NCI-H2107 (cell line): ENCODE results near the gene SRRM4.
"Not testable (repeated sequence)": the region's sequence is repeated elsewhere in the genome, so short reads cannot be mapped to it uniquely, and the experiment has no call there.

Source experiments
- DNase-seq: peaks from one replicate; lab custom pipeline; 2025; lab: John Stamatoyannopoulos, UW

Gene SRRM4, protein sequence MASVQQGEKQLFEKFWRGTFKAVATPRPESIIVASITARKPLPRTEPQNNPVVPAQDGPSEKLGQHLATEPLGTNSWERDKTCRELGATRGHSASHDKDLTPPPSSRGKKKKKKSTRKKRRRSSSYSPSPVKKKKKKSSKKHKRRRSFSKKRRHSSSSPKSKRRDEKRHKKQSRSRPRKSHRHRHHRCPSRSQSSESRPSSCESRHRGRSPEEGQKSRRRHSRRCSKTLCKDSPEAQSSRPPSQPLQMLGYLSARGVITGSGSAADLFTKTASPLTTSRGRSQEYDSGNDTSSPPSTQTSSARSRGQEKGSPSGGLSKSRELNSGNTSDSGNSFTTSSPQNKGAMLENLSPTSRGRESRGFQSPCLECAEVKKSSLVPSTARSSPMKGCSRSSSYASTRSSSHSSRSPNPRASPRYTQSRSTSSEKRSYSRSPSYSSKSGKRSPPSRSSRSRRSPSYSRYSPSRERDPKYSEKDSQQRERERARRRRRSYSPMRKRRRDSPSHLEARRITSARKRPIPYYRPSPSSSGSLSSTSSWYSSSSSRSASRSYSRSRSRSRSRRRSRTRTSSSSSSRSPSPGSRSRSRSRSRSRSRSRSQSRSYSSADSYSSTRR

DNA sequence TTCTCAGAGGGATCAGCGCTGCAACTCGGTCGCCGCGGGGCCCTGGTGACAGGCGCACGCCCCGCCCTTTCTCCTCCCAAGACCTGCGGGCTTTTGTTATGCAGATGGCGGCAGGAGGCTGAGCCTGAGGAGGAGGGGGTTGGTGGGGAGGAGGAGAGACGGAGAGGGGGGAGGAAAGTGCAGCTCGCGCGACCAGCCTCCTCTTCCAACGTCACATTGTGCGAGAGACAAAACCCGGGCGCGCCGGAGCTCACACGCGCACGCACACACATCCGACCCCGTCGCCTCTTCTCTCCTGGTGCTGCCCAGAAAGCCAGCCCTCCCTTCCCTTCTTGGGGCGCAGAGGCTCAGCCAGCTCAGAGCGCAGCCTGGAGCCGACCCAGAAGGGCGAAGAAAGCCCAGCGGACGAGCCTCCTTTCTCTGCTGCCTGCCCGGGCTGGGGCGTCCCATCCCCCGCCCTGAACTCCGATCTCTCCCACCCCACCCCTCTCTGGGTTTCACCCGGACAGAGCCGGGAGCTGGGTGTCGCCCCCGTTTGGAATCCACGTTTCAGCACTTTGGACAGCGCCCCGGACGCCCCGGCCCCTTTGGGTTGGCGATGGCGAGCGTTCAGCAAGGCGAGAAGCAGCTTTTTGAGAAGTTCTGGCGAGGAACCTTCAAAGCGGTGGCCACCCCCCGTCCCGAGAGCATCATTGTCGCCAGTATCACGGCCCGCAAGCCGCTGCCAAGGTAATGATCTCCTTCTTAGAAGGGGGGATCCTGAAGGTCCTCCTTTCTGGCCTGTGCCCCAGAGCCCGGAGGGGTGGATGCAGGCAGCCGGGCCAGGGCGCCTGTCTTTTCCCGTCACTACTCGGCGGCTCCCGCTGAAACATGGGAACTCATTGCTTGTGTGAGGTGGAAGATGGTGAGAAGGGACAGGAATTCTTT, at the start of gene SRRM4:
TSS of gene SRRM4 (plus strand) at position 257 of the 927 bp plus-strand sequence. CDS start at position 599, 342 bp downstream.
- DNase-seq = peak; percentile 90

GRCh38 chr12:118946256-118946655, 35.1 kb upstream of the SRRM4 start:
- no peak for DNase-seq

DNA sequence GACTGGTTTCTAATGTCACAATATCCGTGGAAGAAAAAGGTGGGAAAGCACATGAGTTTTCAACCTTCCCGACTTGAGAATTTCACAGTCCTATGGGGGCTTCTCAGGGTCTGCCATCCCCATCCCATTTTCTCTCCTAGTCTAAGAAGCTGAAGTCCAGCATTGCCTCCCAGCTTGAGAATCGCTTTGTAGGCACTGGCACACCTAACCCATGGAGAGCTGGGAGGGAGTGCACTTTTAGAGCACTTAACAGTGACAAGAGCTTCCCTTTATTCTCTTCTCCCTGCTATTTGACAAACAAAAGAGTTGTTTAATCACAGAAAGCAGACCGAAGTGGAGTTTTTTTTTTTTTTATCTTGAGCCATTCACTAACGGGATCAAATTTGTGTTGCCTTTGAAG, 22.8 kb upstream of the SRRM4 start:
- DNase-seq = no peak

GRCh38 chr12:118959348-118959747, 22.0 kb upstream of the SRRM4 start:
- no peak for DNase-seq

DNA sequence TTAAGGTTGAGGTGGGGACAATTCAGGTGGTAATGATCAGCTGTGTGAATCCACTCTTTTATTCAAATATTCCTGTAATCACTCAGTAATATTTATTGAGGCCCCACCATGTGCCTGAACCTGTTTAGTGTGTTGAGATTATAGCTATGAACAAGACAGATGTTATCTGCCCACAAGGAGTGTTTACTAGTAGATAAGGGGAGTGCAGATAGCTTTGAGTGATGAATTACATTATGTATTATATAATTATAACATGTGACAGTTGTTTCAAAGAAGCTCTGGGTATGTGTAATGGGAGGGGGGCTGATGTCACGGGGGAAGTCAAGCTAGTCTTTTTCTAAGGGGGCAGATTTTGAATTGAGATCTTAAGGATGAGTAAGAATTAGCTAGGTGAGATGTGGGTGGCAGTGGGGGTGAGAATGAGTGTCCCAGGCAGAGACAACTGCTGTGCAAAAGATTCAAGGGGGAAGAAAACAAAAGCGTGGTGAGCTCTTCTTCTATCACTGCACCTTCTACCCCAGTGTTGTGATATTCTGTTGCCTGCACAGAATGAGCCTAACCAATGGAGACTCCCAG, 21.3 kb upstream of the SRRM4 start:
- DNase-seq = no peak

DNA sequence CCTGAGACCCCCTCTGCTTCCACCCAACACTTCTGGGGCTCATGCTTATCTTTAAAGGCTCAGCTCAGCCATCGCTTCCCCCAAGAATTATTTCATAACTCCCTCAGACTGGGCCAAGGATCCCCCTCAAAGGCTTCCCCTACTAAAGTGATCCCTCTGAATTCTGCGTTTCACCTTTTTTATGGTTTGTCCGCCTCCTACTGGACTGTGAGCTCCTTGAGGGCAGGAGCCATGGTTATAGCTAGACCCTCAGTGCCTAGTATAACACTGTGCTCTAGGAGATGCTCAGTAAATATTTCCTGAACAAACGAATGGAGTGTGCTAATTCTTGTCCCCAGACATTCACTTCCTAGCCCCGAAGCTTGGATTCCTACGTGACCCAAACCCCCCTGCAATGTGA, 20.5 kb upstream of the SRRM4 start:
- no peak for DNase-seq

- DNase-seq = peak; percentile 48
Measured at GRCh38 chr12:118964988-118965387, 16.4 kb upstream of the SRRM4 start.

DNA sequence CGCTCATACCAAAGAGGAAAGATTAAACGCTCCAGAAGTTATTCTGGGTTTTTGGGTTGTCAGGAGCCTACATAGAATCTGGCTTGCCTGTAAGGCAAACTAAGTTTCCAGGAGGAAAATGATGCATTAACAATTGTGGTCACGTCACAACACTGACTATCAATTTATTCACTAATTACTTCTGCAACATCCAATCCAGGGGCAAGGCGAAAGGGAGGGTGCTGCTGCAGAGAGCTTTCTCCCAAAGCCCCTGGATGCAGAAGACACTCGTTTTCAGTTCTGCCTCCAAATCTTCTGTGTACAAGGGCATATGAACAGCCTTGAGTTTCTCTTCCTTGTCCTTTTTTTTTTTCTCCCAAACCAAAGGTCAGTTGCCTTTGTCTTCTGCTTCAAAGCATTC, 10.5 kb upstream of the SRRM4 start:
- no peak for DNase-seq

GRCh38 chr12:118972982-118973381, 8.4 kb upstream of the SRRM4 start:
- DNase-seq = no peak

DNA sequence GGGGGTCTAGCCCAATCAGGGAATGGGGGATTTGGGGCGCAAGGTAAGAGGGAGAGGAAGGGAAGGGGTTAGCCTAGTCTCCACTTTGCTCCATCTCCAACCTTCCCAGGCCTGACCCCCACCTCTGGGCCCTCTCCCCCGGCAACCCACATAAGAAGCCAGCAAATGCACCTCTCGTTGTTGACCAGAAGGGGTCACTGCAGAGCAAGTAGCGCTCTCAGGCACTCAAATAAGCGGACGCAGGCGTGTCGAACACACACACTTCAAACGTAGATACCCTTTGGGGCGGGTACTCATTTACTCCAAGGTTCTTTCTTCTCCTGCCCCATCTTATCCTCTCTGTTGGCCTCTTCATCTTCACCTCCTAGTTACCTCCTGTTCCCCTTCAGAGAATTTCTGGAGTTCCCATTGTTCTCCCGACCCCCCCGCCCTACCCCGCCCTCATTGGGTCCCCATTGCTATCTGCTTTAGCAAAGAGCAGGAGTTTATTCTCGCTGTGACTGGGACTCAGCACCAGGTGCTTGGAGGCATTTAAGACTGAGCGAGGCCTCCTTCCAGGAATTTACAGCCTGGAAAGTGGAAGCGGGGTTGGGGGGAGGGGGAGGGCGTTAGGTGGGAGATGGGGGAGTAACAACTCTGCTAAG, 1.5 kb upstream of the SRRM4 start:
- peak; percentile 76 for DNase-seq

- peak; percentile 40 for DNase-seq
Measured at GRCh38 chr12:118980407-118981014, 830 bp upstream of the SRRM4 start.

DNA sequence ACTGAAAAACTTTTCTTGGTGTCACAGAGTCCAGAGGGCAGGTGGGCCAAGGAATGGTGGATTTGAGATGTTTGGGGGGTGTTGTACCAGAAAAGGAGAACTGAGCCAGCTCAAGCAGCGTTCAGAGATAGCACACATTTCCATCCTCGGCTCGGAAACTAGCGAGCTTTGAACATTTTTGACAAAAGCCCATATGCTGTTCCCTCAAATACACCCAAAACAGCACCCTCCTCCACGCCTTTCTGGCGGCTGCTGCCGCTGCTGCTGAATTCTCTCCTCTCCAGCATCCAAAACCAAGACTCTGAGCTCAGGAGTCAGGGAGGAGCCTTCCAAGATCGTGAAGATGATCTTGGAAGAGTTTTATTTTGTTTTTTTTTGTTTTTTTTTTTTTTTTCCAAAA, 961 bp downstream of the SRRM4 start:
- DNase-seq = no peak

DNA sequence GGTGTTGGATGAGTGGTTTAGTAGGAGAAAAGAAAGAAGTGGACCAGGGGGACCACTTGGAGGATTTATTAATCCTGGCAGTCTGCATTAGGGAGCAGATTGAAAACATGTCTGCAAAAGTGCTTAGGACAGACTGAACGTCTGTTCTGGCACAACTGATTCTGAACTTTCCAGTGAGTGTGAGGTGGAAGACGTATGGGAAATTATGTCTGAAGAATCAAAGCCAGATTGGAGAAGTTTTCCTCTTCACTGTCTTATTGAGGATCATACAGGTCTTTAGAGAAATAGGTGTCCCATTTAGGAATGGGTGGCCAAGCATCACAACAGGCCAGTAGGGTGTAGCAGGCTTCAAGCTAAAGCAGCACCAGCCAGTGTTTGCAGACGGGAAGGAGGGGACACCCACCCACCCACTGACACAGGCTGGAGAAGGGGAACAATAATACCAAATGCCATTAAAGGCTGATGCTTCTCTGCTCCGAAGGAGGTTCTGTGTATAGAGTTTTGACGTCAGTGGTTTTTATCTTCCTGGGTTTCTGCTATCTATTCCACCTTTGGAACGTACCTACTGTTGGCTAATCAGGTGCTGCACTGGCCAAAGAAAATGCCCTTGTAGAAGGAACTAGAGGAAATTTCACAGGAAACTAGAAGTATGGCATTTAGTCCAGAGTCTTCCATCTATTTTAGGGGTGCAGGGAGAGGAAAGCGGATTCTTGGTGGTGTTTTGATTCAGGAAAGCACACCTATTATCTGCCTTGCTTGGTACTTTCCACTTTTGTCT, 1.8 kb downstream of the SRRM4 start:
- DNase-seq = no peak

DNA sequence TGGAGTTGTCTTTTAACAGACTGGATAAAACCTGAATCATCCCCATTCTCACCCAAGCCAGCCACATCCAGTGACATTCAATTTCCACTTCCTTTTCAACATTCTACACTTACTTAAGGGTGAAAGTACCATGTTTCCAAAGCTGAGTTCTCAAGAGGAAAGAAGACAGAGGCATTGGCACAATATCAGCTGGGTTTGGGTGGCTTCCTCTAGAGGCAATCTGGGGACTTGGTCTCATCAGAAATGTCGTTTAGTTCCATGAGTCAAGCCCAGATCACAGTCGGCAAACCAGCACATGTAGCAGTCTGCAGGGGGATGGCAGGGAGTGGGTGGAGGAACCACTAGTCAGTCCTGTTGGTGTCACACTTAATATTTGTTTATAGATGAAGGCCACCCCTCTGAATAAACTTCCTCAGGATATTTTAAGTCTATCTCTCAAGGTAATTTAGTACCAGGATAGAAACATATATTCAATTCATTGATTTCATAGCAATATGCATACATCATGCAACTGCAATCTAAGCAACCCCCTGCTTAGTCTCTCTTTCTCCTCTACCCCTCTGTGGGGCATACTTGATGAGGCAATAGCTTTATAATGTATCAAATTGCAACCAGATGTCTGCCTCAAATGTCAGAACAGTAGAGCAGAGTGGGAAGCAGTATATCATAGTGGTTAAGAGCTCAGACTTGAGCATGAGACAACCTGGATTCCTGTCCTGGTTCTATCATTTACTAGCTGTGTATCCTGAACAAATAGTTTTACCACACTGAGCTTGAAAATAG, 3.0 kb downstream of the SRRM4 start:
- DNase-seq = peak; percentile 39

- no peak for DNase-seq
Measured at GRCh38 chr12:118986050-118986449, 4.7 kb downstream of the SRRM4 start.

DNA sequence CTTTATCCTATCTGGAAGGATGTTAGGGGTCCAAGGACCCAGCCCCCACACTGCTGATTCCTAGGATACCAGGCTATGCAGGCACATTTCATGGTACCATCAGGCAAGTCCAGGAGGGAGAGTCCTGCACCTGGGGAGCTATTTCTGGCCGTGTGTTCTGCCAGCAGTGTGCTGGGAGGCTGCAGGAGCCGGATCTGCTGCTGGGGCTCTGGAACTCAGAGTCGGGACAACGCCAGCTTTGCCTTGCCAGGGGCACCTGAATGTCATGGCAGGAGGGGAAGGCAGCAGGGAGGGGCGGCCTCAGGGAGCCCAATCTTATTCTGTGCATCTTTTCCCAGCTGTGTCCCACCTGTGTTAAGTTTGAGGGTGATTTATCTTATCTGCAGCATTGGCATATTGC, 17.8 kb downstream of the SRRM4 start:
- no peak for DNase-seq

- DNase-seq = no peak
Measured at GRCh38 chr12:119005085-119005484, 23.7 kb downstream of the SRRM4 start.

GRCh38 chr12:119005913-119006312, 24.6 kb downstream of the SRRM4 start:
- no peak for DNase-seq

DNA sequence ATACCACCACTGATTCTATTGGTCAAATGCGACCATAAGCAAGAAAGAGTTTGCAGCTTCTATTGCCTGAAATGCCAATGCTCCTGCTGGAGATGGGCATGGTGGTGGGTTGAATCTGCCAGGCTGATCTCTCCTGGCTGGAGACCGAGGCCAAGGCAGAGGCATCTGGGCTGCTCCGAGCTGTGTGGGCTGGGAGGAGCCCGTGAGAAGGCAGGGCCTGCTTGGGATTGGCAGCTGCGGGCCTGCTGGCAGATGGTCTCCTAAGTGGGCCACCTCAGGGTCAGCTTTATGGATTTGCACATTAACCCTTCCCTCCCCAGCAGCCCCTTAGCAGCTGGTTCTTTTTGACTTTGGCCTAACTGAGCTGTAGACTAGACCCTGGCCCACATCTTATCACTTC, 25.4 kb downstream of the SRRM4 start:
- no peak for DNase-seq

GRCh38 chr12:119008273-119008672, 26.9 kb downstream of the SRRM4 start:
- not testable (repeated sequence) for DNase-seq
